HepG2 (cell line): ENCODE results near the gene MEGF6. TPM values are rescaled to one million over a fixed set of nuclear protein-coding genes. Genes with fewer than 3 reads are reported as not detected.

Experiments
- AGO1 ChIP-seq: fragments of 200-400 bp; formaldehyde crosslinking; IDR thresholded peaks from 2 replicates; pipeline ENCODE4 v1.6.1; 2017; ENCODE audit warnings: mild to moderate bottlenecking, low read depth, low read length, moderate library complexity; ENCODE audit not compliant: poor library complexity, severe bottlenecking
- BCLAF1 ChIP-seq: fragments of 450-650 bp; IDR thresholded peaks from 2 replicates; pipeline ENCODE4 v1.6.1; 2017; ENCODE audit warnings: mild to moderate bottlenecking
- E2F1 ChIP-seq: sonication (generic); formaldehyde crosslinking; IDR thresholded peaks from 2 replicates; pipeline ENCODE4 v1.5.0; 2020; ENCODE audit warnings: missing genetic modification reagents
- EZH2 ChIP-seq: conservative IDR thresholded peaks from 2 replicates; pipeline ENCODE4 v1.6.1; 2012; ENCODE audit warnings: mild to moderate bottlenecking, low read depth, low read length, moderate library complexity
- FOSL2 ChIP-seq: sonication (generic); formaldehyde crosslinking; IDR thresholded peaks from 2 replicates; pipeline ENCODE4 v1.4.0; 2020; ENCODE audit warnings: missing genetic modification reagents
- FOXM1 ChIP-seq: sonication (generic); formaldehyde crosslinking; IDR thresholded peaks from 2 replicates; pipeline ENCODE4 v1.5.0; 2020; ENCODE audit warnings: missing genetic modification reagents
- KDM5A ChIP-seq: fragments of 200-600 bp; sonication (generic); IDR thresholded peaks from 2 replicates; pipeline ENCODE4 v1.7.0; 2018; ENCODE audit warnings: antibody characterized with exemption, mild to moderate bottlenecking, low read length, borderline replicate concordance
- KLF9 ChIP-seq: IDR thresholded peaks from 2 replicates; pipeline ENCODE4 v1.6.1; 2016; ENCODE audit warnings: low read depth
- NFE2L2 ChIP-seq: fragments of 150-350 bp; IDR thresholded peaks from 2 replicates; pipeline ENCODE4 v1.6.1; 2014; ENCODE audit warnings: low read length
- PREB ChIP-seq: sonication (generic); formaldehyde crosslinking; IDR thresholded peaks from 2 replicates; pipeline ENCODE4 v1.4.0; 2020; ENCODE audit warnings: missing genetic modification reagents
- RCOR2 ChIP-seq: IDR thresholded peaks from 2 replicates; pipeline ENCODE4 v1.6.1; 2016; ENCODE audit warnings: missing biosample characterization, missing genetic modification reagents
- SKI ChIP-seq: fragments of 450-650 bp; IDR thresholded peaks from one replicate; pipeline ENCODE4 v1.6.1; 2018; ENCODE audit warnings: mild to moderate bottlenecking; ENCODE audit not compliant: partially characterized antibody
- TAF15 ChIP-seq: fragments of 200-400 bp; formaldehyde crosslinking; IDR thresholded peaks from one replicate; pipeline ENCODE4 v1.6.1; 2018; ENCODE audit warnings: mild to moderate bottlenecking, low read depth, low read length; ENCODE audit not compliant: poor library complexity, severe bottlenecking
- TRIM24 ChIP-seq: sonication (generic); formaldehyde crosslinking; IDR thresholded peaks from 2 replicates; pipeline ENCODE4 v1.8.0; 2022; ENCODE audit warnings: mild to moderate bottlenecking, missing genetic modification reagents
- ZBTB20 ChIP-seq: sonication (generic); formaldehyde crosslinking; IDR thresholded peaks from 2 replicates; pipeline ENCODE4 v1.8.1; 2023; ENCODE audit warnings: missing genetic modification reagents, low read depth, mild to moderate bottlenecking, borderline replicate concordance
- ZFAT ChIP-seq: sonication (generic); formaldehyde crosslinking; conservative IDR thresholded peaks from 2 replicates; pipeline ENCODE4 v1.8.1; 2023; ENCODE audit warnings: missing genetic modification reagents, inconsistent platforms
- ZFX ChIP-seq: sonication (generic); formaldehyde crosslinking; IDR thresholded peaks from 2 replicates; pipeline ENCODE4 v1.4.0; 2020; ENCODE audit warnings: mild to moderate bottlenecking, low read depth, missing genetic modification reagents, moderate library complexity
- ZNF18 ChIP-seq: sonication (generic); formaldehyde crosslinking; IDR thresholded peaks from 2 replicates; pipeline ENCODE4 v1.8.0; 2022; ENCODE audit warnings: mild to moderate bottlenecking, missing genetic modification reagents; ENCODE audit not compliant: insufficient replicate concordance
- ZNF607 ChIP-seq: sonication (generic); formaldehyde crosslinking; IDR thresholded peaks from 2 replicates; pipeline ENCODE4 v1.5.1; 2020; ENCODE audit warnings: missing genetic modification reagents, mild to moderate bottlenecking, borderline replicate concordance
- ZNF772 ChIP-seq: sonication (generic); formaldehyde crosslinking; IDR thresholded peaks from 2 replicates; pipeline ENCODE4 v1.5.0; 2020; ENCODE audit warnings: mild to moderate bottlenecking, missing genetic modification reagents
- ZNF816 ChIP-seq: sonication (generic); formaldehyde crosslinking; IDR thresholded peaks from 2 replicates; pipeline ENCODE4 v1.8.0; 2022; ENCODE audit warnings: missing genetic modification reagents, mild to moderate bottlenecking, borderline replicate concordance
- ZXDC ChIP-seq: sonication (generic); formaldehyde crosslinking; IDR thresholded peaks from 2 replicates; pipeline ENCODE4 v1.5.0; 2020; ENCODE audit warnings: mild to moderate bottlenecking, missing genetic modification reagents
- polyA plus RNA-seq, 8 experiments: library from polyadenylated mRNA; depleted of rRNA in 3 of 8; stranded (reverse) in 7 of 8; unstranded in 1 of 8; fragments of >200 nt; fragmentation: Illumina TruSeq in 4 of 8; extraction: Trizol in 4 of 8; gene quantifications; 2 replicates each; pipeline versions ENCODE4 v1.2.1 to v1.2.3, GENCODE V29; 2011 to 2016; ENCODE audit warnings: low read depth in 4 of 8, missing spikeins in 1 of 8, mixed read lengths in 1 of 8; ENCODE audit not compliant: insufficient read depth in 1 of 8
- total RNA-seq, 5 experiments: library from RNA; depleted of rRNA; stranded (reverse); fragments of >200 nt; fragmentation: Illumina TruSeq; extraction: Trizol; gene quantifications; 2 replicates each; pipeline ENCODE4 v1.2.3, GENCODE V29; 2016; ENCODE audit warnings: low read depth in 1 of 5

The MEGF6 gene
- total and polyA plus RNA-seq, 2 of the 13 experiments (the other 11 are each of a cell fraction or from before 2014, with no cell fraction given): 1.9 TPM

GRCh38 chr1:3450983-3451382 lies 160.3 kb downstream of the MEGF6 start (continued):
- no peak for TF ChIP-seq TAF15
- TF ChIP-seq ZNF18 (CRISPR knock-in tag): peak; percentile 76
- no peak for TF ChIP-seq ZFAT (CRISPR knock-in tag)
- TF ChIP-seq KLF9 (CRISPR knock-in tag): no peak
- TF ChIP-seq PREB (CRISPR knock-in tag): no peak
- TF ChIP-seq TRIM24 (CRISPR knock-in tag): no peak
- no peak for TF ChIP-seq ZNF607
- no peak for TF ChIP-seq ZXDC (CRISPR knock-in tag)
- no peak for TF ChIP-seq ZNF772 (CRISPR knock-in tag)
- no peak for TF ChIP-seq FOSL2 (CRISPR knock-in tag)
- no peak for TF ChIP-seq KDM5A
- no peak for TF ChIP-seq RCOR2 (CRISPR knock-in tag)
- TF ChIP-seq AGO1: peak; percentile 85
- TF ChIP-seq E2F1 (CRISPR knock-in tag): no peak
- TF ChIP-seq SKI: no peak
- TF ChIP-seq EZH2: no peak
- peak; percentile 32; the same call in 1 of the 2 replicates for TF ChIP-seq ZFX (CRISPR knock-in tag)
- TF ChIP-seq BCLAF1: no peak
- no peak for TF ChIP-seq ZBTB20
- no peak for TF ChIP-seq FOXM1 (CRISPR knock-in tag)
- no peak for TF ChIP-seq NFE2L2
- TF ChIP-seq ZNF816: no peak
